ENCODE results near the gene ADAM23.

ADAM23 gene

GRCh38 chr2:206603243-206603642, 159.9 kb downstream of the ADAM23 start:
- no peaks in the 10 kb centered on the region for H3K79me2 ChIP-seq (ENCODE audit: low read length)
- TF ChIP-seq, protein P1, sequence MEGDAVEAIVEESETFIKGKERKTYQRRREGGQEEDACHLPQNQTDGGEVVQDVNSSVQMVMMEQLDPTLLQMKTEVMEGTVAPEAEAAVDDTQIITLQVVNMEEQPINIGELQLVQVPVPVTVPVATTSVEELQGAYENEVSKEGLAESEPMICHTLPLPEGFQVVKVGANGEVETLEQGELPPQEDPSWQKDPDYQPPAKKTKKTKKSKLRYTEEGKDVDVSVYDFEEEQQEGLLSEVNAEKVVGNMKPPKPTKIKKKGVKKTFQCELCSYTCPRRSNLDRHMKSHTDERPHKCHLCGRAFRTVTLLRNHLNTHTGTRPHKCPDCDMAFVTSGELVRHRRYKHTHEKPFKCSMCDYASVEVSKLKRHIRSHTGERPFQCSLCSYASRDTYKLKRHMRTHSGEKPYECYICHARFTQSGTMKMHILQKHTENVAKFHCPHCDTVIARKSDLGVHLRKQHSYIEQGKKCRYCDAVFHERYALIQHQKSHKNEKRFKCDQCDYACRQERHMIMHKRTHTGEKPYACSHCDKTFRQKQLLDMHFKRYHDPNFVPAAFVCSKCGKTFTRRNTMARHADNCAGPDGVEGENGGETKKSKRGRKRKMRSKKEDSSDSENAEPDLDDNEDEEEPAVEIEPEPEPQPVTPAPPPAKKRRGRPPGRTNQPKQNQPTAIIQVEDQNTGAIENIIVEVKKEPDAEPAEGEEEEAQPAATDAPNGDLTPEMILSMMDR (IDR thresholded peaks at IDR 0.05; ENCODE audit: low read depth, low read length), result no peak
- TF ChIP-seq EZH2phosphoT487 (IDR thresholded peaks at IDR 0.05; ENCODE audit: low read depth), result no peak
- H2AFZ ChIP-seq (ENCODE audit: low read depth, low read length), result no peak overlapping the region
- no peak overlapping the region for H3K27ac ChIP-seq (ENCODE audit: low read length)
- no peaks in the 10 kb centered on the region for H3K9me3 ChIP-seq (ENCODE audit: insufficient read depth, low read length)
- no peak overlapping the region for H3K9ac ChIP-seq (ENCODE audit: low read length)
- H3K27me3 ChIP-seq (ENCODE audit: low read depth, low read length), result no peaks in the 10 kb centered on the region
- no peaks in the 10 kb centered on the region for H3K4me1 ChIP-seq (ENCODE audit: low read length)
- H3K4me3 ChIP-seq (ENCODE audit: low read length), result no peak overlapping the region
- H4K20me1 ChIP-seq (ENCODE audit: insufficient read depth, low read length), result no peaks in the 10 kb centered on the region
- no peaks in the 10 kb centered on the region for H3K36me3 ChIP-seq (replicated peaks; ENCODE audit: low read depth, low read length)
- H3K4me2 ChIP-seq (ENCODE audit: low read length), result no peak overlapping the region

DNA sequence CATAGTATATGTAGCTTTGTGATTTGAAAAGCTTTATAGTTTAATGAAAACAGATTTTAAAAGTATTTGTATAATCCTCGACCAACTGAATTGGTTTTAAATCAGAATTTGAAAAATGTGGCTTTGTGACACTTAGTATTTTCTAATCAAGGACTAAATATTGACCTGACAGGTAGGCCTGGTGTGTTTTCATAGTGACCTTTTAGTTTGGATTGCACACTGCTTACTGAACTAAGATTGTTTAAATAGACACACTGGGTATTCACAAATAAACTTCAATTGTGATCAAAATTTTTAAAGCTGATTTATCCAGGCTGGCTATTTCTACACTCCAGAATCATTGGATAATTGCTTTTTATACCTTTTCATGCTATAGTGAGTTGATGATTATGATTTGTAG, 167.1 kb downstream of the ADAM23 start:
- TF ChIP-seq, protein P1 (IDR thresholded peaks at IDR 0.05; ENCODE audit: low read depth, low read length), result no peak
- no peak for TF ChIP-seq EZH2phosphoT487 (IDR thresholded peaks at IDR 0.05; ENCODE audit: low read depth)
- H3K4me1 ChIP-seq (ENCODE audit: low read length), result no peaks in the 10 kb centered on the region
- no peaks in the 10 kb centered on the region for H3K79me2 ChIP-seq (ENCODE audit: low read length)
- H3K4me3 ChIP-seq (ENCODE audit: low read length), result no peak overlapping the region
- H3K9ac ChIP-seq (ENCODE audit: low read length), result no peak overlapping the region
- H3K27me3 ChIP-seq (ENCODE audit: low read depth, low read length), result no peaks in the 10 kb centered on the region
- no peak overlapping the region for H3K27ac ChIP-seq (ENCODE audit: low read length)
- no peak overlapping the region for H3K4me2 ChIP-seq (ENCODE audit: low read length)
- H4K20me1 ChIP-seq (ENCODE audit: insufficient read depth, low read length), result no peaks in the 10 kb centered on the region
- H3K9me3 ChIP-seq (ENCODE audit: insufficient read depth, low read length), result no peaks in the 10 kb centered on the region
- H3K36me3 ChIP-seq (replicated peaks; ENCODE audit: low read depth, low read length), result no peaks in the 10 kb centered on the region
- no peak overlapping the region for H2AFZ ChIP-seq (ENCODE audit: low read depth, low read length)

- TF ChIP-seq, protein P1 (IDR thresholded peaks at IDR 0.05; ENCODE audit: low read depth, low read length), result no peak
- no peak for TF ChIP-seq EZH2phosphoT487 (IDR thresholded peaks at IDR 0.05; ENCODE audit: low read depth)
- no peaks in the 10 kb centered on the region for H3K79me2 ChIP-seq (ENCODE audit: low read length)
- no peaks in the 10 kb centered on the region for H4K20me1 ChIP-seq (ENCODE audit: insufficient read depth, low read length)
- no peak overlapping the region for H2AFZ ChIP-seq (ENCODE audit: low read depth, low read length)
- H3K27ac ChIP-seq (ENCODE audit: low read length), result no peak overlapping the region
- no peaks in the 10 kb centered on the region for H3K9me3 ChIP-seq (ENCODE audit: insufficient read depth, low read length)
- H3K4me1 ChIP-seq (ENCODE audit: low read length), result no peaks in the 10 kb centered on the region
- H3K4me2 ChIP-seq (ENCODE audit: low read length), result no peak overlapping the region
- no peaks in the 10 kb centered on the region for H3K36me3 ChIP-seq (replicated peaks; ENCODE audit: low read depth, low read length)
- no peaks in the 10 kb centered on the region for H3K27me3 ChIP-seq (ENCODE audit: low read depth, low read length)
- no peak overlapping the region for H3K4me3 ChIP-seq (ENCODE audit: low read length)
- H3K9ac ChIP-seq (ENCODE audit: low read length), result no peak overlapping the region
These were observed 167.9 kb downstream of the ADAM23 start for GRCh38 chr2:206611191-206611590.

DNA sequence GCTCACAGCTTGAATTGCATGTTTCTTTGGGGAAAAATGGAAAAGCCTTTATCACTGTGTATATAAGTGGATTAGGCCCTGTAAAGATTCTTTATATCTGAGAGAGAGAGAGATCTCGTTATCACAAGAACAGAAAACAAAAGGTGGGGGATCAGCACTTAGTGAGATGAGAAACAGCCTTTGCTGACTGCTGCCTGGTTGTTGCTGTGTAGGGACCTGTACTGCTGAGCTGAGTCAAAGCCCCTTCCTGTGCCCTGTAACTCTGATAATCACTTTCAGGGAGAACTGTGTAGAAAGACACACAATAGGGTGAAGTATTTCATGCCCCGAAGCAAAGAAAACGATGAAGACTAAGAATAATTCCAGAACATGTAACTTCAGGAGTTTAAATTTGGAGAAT, 168.4 kb downstream of the ADAM23 start:
- no peak for TF ChIP-seq EZH2phosphoT487 (IDR thresholded peaks at IDR 0.05; ENCODE audit: low read depth)
- TF ChIP-seq, protein P1 (IDR thresholded peaks at IDR 0.05; ENCODE audit: low read depth, low read length), result no peak
- Histone ChIP-seq H3K4me2 (ENCODE audit: low read length) (no peak overlapping the region), H3K36me3 (replicated peaks; ENCODE audit: low read depth, low read length) (no peaks in the 10 kb centered on the region), H3K79me2 (ENCODE audit: low read length) (no peaks in the 10 kb centered on the region), H3K9ac (ENCODE audit: low read length) (no peak overlapping the region), H3K27me3 (ENCODE audit: low read depth, low read length) (no peaks in the 10 kb centered on the region), H2AFZ (ENCODE audit: low read depth, low read length) (no peak overlapping the region), H3K4me1 (ENCODE audit: low read length) (no peaks in the 10 kb centered on the region), H4K20me1 (ENCODE audit: insufficient read depth, low read length) (no peaks in the 10 kb centered on the region), H3K4me3 (ENCODE audit: low read length) (no peak overlapping the region), H3K27ac (ENCODE audit: low read length) (no peak overlapping the region), H3K9me3 (ENCODE audit: insufficient read depth, low read length) (no peaks in the 10 kb centered on the region)
